ENCODE measurements around the gene MFAP5.

The MFAP5 gene

GRCh38 chr12:8680533-8680932 lies 17.9 kb upstream of the MFAP5 start:
- TF ChIP-seq FOXP2 (optimal IDR thresholded peaks at IDR 0.05; ENCODE audit: borderline replicate concordance, extremely low read depth, extremely low read length, insufficient read depth) (no peak), SIN3A (IDR thresholded peaks at IDR 0.05; ENCODE audit: borderline replicate concordance, insufficient read depth, low read length) (no peak), TAF1 (IDR thresholded peaks at IDR 0.05; ENCODE audit: borderline replicate concordance, insufficient read depth, low read length) (no peak), POLR2AphosphoS5 (IDR thresholded peaks at IDR 0.05; ENCODE audit: low read depth, low read length) (no peak), REST (IDR thresholded peaks at IDR 0.05; ENCODE audit: insufficient read depth in 1 of 2, low read depth in 2 of 2, low read length in 2 of 2) (no peak)

- TF ChIP-seq SIN3A (IDR thresholded peaks at IDR 0.05; ENCODE audit: borderline replicate concordance, insufficient read depth, low read length) (no peak), FOXP2 (optimal IDR thresholded peaks at IDR 0.05; ENCODE audit: borderline replicate concordance, extremely low read depth, extremely low read length, insufficient read depth) (no peak), POLR2AphosphoS5 (IDR thresholded peaks at IDR 0.05; ENCODE audit: low read depth, low read length) (no peak), REST (IDR thresholded peaks at IDR 0.05; ENCODE audit: insufficient read depth in 1 of 2, low read depth in 2 of 2, low read length in 2 of 2) (no peak), TAF1 (IDR thresholded peaks at IDR 0.05; ENCODE audit: borderline replicate concordance, insufficient read depth, low read length) (no peak)
Measured at GRCh38 chr12:8678661-8679111, 16.1 kb upstream of the MFAP5 start.

GRCh38 chr12:8677362-8677761 lies 14.7 kb upstream of the MFAP5 start:
- no peak for TF ChIP-seq TAF1 (IDR thresholded peaks at IDR 0.05; ENCODE audit: borderline replicate concordance, insufficient read depth, low read length)
- no peak for TF ChIP-seq SIN3A (IDR thresholded peaks at IDR 0.05; ENCODE audit: borderline replicate concordance, insufficient read depth, low read length)
- no peak for TF ChIP-seq FOXP2 (optimal IDR thresholded peaks at IDR 0.05; ENCODE audit: borderline replicate concordance, extremely low read depth, extremely low read length, insufficient read depth)
- TF ChIP-seq POLR2AphosphoS5 (IDR thresholded peaks at IDR 0.05; ENCODE audit: low read depth, low read length): no peak
- TF ChIP-seq REST (IDR thresholded peaks at IDR 0.05; ENCODE audit: insufficient read depth in 1 of 2, low read depth in 2 of 2, low read length in 2 of 2): no peak

GRCh38 chr12:8676651-8677050 lies 14.0 kb upstream of the MFAP5 start:
- TF ChIP-seq TAF1 (IDR thresholded peaks at IDR 0.05; ENCODE audit: borderline replicate concordance, insufficient read depth, low read length): no peak
- TF ChIP-seq FOXP2 (optimal IDR thresholded peaks at IDR 0.05; ENCODE audit: borderline replicate concordance, extremely low read depth, extremely low read length, insufficient read depth): no peak
- no peak for TF ChIP-seq REST (IDR thresholded peaks at IDR 0.05; ENCODE audit: insufficient read depth in 1 of 2, low read depth in 2 of 2, low read length in 2 of 2)
- no peak for TF ChIP-seq POLR2AphosphoS5 (IDR thresholded peaks at IDR 0.05; ENCODE audit: low read depth, low read length)
- no peak for TF ChIP-seq SIN3A (IDR thresholded peaks at IDR 0.05; ENCODE audit: borderline replicate concordance, insufficient read depth, low read length)

- no peak for TF ChIP-seq FOXP2 (optimal IDR thresholded peaks at IDR 0.05; ENCODE audit: borderline replicate concordance, extremely low read depth, extremely low read length, insufficient read depth)
- TF ChIP-seq TAF1 (IDR thresholded peaks at IDR 0.05; ENCODE audit: borderline replicate concordance, insufficient read depth, low read length): no peak
- TF ChIP-seq REST (IDR thresholded peaks at IDR 0.05; ENCODE audit: insufficient read depth in 1 of 2, low read depth in 2 of 2, low read length in 2 of 2): no peak
- TF ChIP-seq SIN3A (IDR thresholded peaks at IDR 0.05; ENCODE audit: borderline replicate concordance, insufficient read depth, low read length): no peak
- TF ChIP-seq POLR2AphosphoS5 (IDR thresholded peaks at IDR 0.05; ENCODE audit: low read depth, low read length): no peak
Measured at GRCh38 chr12:8675591-8676036, 13.0 kb upstream of the MFAP5 start.

Data from PFSK-1 (cell line).